ENCODE results near the gene SGK1.
"Not testable (repeated sequence)": the region's sequence is repeated elsewhere in the genome, so short reads cannot be mapped to it uniquely, and the experiment has no call there.

SGK1 gene

GRCh38 chr6:134185277-134185676 is 132.6 kb downstream of the SGK1 start:
- H3K27ac ChIP-seq, result no peak overlapping the region
- no peak for TF ChIP-seq CTCF (conservative IDR thresholded peaks at IDR 0.05; ENCODE audit: low read depth, low read length)
- no peaks in the 10 kb centered on the region for H3K79me2 ChIP-seq (ENCODE audit: insufficient read depth, low read depth)
- peaks cover 10% of the 10 kb centered on the region for H3K4me1 ChIP-seq (ENCODE audit: low read depth, poor library complexity, severe bottlenecking)
- no peak overlapping the region for H3K9ac ChIP-seq
- H3K4me3 ChIP-seq (IDR thresholded peaks at IDR 0.05; ENCODE audit: insufficient read depth, low read depth, low read length), result no peak overlapping the region
- no peaks in the 10 kb centered on the region for H3K36me3 ChIP-seq (ENCODE audit: insufficient read depth)
- H2AFZ ChIP-seq (ENCODE audit: low read depth), result no peak overlapping the region
- no peak overlapping the region for H3K4me2 ChIP-seq
- no peaks in the 10 kb centered on the region for H3K27me3 ChIP-seq (ENCODE audit: insufficient read depth, low read depth)
- no peaks in the 10 kb centered on the region for H4K20me1 ChIP-seq (ENCODE audit: insufficient read depth)

- Histone ChIP-seq H4K20me1 (ENCODE audit: insufficient read depth) (no peaks in the 10 kb centered on the region), H3K4me3 (IDR thresholded peaks at IDR 0.05; ENCODE audit: insufficient read depth, low read depth, low read length) (no peak overlapping the region), H3K27ac (no peak overlapping the region), H3K27me3 (ENCODE audit: insufficient read depth, low read depth) (no peaks in the 10 kb centered on the region), H3K9ac (no peak overlapping the region), H3K4me2 (no peak overlapping the region), H2AFZ (ENCODE audit: low read depth) (no peak overlapping the region), H3K36me3 (ENCODE audit: insufficient read depth) (no peaks in the 10 kb centered on the region), H3K4me1 (ENCODE audit: low read depth, poor library complexity, severe bottlenecking) (peaks cover 11% of the 10 kb centered on the region), H3K79me2 (ENCODE audit: insufficient read depth, low read depth) (no peaks in the 10 kb centered on the region)
- TF ChIP-seq CTCF (conservative IDR thresholded peaks at IDR 0.05; ENCODE audit: low read depth, low read length), result no peak
Observed at GRCh38 chr6:134183844-134184243, 134.1 kb downstream of the SGK1 start.

GRCh38 chr6:134182528-134182927 is 135.4 kb downstream of the SGK1 start:
- H3K27ac ChIP-seq, result no peak overlapping the region
- TF ChIP-seq CTCF (conservative IDR thresholded peaks at IDR 0.05; ENCODE audit: low read depth, low read length), result no peak
- no peaks in the 10 kb centered on the region for H3K79me2 ChIP-seq (ENCODE audit: insufficient read depth, low read depth)
- peaks cover 16% of the 10 kb centered on the region for H3K4me1 ChIP-seq (ENCODE audit: low read depth, poor library complexity, severe bottlenecking)
- H3K4me3 ChIP-seq (IDR thresholded peaks at IDR 0.05; ENCODE audit: insufficient read depth, low read depth, low read length), result no peak overlapping the region
- no peak overlapping the region for H3K4me2 ChIP-seq
- no peak overlapping the region for H3K9ac ChIP-seq
- H3K36me3 ChIP-seq (ENCODE audit: insufficient read depth), result no peaks in the 10 kb centered on the region
- no peaks in the 10 kb centered on the region for H4K20me1 ChIP-seq (ENCODE audit: insufficient read depth)
- H3K27me3 ChIP-seq (ENCODE audit: insufficient read depth, low read depth), result no peaks in the 10 kb centered on the region
- H2AFZ ChIP-seq (ENCODE audit: low read depth), result no peak overlapping the region

- H3K4me3 ChIP-seq (IDR thresholded peaks at IDR 0.05; ENCODE audit: insufficient read depth, low read depth, low read length); H3K79me2 ChIP-seq (ENCODE audit: insufficient read depth, low read depth); H3K27ac ChIP-seq; H2AFZ ChIP-seq (ENCODE audit: low read depth); H3K4me2 ChIP-seq; H4K20me1 ChIP-seq (ENCODE audit: insufficient read depth); H3K27me3 ChIP-seq (ENCODE audit: insufficient read depth, low read depth); H3K9ac ChIP-seq; H3K36me3 ChIP-seq (ENCODE audit: insufficient read depth): not testable (repeated sequence)
- peaks cover 16% of the 10 kb centered on the region for H3K4me1 ChIP-seq (ENCODE audit: low read depth, poor library complexity, severe bottlenecking)
Observed at GRCh38 chr6:134181726-134182125, 136.2 kb downstream of the SGK1 start.

- not testable (repeated sequence) for H3K4me3 ChIP-seq (IDR thresholded peaks at IDR 0.05; ENCODE audit: insufficient read depth, low read depth, low read length); H3K4me2 ChIP-seq; H3K79me2 ChIP-seq (ENCODE audit: insufficient read depth, low read depth); H3K36me3 ChIP-seq (ENCODE audit: insufficient read depth); H3K9ac ChIP-seq; H3K27me3 ChIP-seq (ENCODE audit: insufficient read depth, low read depth); H3K27ac ChIP-seq; H4K20me1 ChIP-seq (ENCODE audit: insufficient read depth); H2AFZ ChIP-seq (ENCODE audit: low read depth)
- peaks cover 16% of the 10 kb centered on the region for H3K4me1 ChIP-seq (ENCODE audit: low read depth, poor library complexity, severe bottlenecking)
Observed at GRCh38 chr6:134181251-134181650, 136.7 kb downstream of the SGK1 start.

GRCh38 chr6:134180540-134180939 is 137.4 kb downstream of the SGK1 start:
- H3K4me1 ChIP-seq (ENCODE audit: low read depth, poor library complexity, severe bottlenecking), result peaks cover 22% of the 10 kb centered on the region
- H3K79me2 ChIP-seq (ENCODE audit: insufficient read depth, low read depth), result not testable (repeated sequence)

More at GRCh38 chr6:134180540-134180939, 137.4 kb downstream of the SGK1 start:
- H3K4me3 ChIP-seq (IDR thresholded peaks at IDR 0.05; ENCODE audit: insufficient read depth, low read depth, low read length); H3K36me3 ChIP-seq (ENCODE audit: insufficient read depth); H4K20me1 ChIP-seq (ENCODE audit: insufficient read depth); H3K9ac ChIP-seq; H3K4me2 ChIP-seq; H3K27me3 ChIP-seq (ENCODE audit: insufficient read depth, low read depth); H2AFZ ChIP-seq (ENCODE audit: low read depth); H3K27ac ChIP-seq: not testable (repeated sequence)

Measured in KMS-11 (cell line).